CD4-positive, alpha-beta T cell treated with Interleukin-2 at 100 ng/mL for 4 hours (primary cell): ENCODE measurements around the gene CKAP2L.
"Not testable (repeated sequence)": the region's sequence is repeated elsewhere in the genome, so short reads cannot be mapped to it uniquely, and the experiment has no call there.

Experiments
- DNase-seq: peaks from one replicate; pipeline ENCODE4 v3.0.0-alpha.2; 2020; ENCODE audit warnings: low spot score

CKAP2L gene

DNA sequence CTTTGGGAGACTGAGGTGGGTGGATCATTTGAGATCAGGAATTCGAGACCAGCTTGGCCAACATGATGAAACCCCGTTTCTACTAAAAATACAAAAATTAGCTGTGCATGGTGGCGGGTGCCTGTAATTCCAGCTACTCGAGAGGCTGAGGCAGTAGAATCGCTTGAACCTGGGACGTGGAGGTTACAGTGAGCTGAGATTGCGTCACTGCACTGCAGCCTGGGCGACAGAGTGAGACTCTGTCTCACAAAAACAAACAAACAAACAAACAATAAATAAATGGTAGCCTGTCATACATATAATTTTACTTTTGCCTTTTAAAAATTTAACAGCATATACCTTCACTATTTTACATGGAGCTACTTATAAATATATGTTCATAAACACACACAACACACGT is 57.5 kb downstream of the CKAP2L start:
- not testable (repeated sequence) for DNase-seq

DNA sequence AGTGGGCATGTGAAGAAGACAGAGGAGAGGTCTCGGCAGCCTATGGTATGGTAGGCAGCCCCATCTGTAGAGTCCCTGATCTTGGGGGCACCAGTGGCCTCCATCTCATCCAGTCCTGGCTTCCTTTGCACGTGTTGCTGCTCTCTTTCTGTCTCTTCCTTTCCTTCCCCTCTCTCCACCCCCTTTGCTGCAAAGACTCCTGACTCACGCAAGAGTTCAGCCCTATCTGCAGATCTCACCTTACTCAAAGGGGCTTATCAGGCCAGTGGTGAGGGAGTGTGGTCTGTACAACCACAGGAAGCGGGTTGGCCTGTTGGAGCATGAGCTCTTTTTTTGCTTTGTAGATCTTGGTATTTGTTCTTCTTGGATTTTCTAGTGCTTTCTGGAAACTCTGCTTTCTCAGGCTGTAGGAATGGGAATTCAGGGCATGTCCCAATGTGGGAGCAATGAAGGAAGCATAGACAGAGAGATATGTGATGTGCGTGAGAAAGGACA is 58.2 kb downstream of the CKAP2L start:
- peak; percentile 59 for DNase-seq

DNA sequence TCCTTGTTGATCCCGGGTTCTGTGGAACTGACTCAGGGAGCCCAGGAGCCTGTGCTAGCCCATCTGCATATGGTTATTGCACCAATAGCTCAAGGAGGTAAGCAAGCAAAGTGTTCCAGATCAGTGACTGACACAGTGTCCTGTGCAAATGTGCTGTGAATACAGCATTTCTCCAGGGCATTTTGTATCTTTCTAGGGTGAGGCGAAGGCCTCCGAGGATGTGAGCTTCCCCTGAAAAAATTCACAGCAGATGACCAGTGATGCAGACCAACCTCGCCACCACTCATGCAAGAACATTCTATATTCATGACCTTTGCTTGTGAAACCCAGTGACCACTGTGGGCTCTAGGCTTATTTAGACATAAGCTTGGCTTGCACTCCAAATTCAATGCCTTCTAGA is 58.8 kb downstream of the CKAP2L start:
- no peak for DNase-seq

DNA sequence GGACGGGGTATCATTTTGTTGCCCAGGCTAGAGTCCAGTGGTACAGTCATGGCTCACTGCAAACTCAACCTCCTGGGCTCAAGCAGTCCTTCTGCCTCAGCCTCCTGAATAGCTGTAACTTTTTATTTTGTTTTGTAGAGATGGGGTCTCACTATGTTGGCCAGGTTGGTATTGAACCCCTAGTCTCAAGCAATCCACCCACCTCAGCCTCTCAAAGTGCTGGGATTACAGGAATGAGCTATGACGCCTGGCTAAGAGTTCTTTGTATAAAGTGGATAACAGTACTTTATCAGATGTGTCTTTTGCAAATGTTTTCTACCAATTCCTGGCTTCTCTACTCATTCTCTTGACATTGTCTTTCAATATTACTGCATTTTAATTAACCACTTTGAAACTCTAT is 60.7 kb downstream of the CKAP2L start:
- DNase-seq: no peak

DNA sequence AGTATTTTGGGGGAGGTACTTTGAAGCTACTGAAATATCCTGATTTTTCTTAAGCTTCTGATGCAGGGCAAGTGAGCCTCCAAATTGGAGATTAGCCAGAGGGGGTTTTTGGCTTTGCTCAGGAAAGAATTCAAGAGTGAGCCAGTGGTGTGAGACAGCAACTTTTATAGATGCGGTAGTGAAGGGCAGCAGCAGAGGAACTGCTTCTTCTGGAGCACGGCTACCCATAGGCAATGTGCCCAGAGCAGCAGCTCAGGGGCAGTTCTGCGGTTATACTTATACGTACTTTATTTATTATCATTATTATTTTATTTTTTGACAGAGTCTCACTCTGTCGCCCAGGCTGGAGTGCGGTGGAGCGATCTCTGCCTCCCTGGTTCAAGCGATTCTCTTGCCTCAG is 63.4 kb downstream of the CKAP2L start:
- DNase-seq: no peak

DNA sequence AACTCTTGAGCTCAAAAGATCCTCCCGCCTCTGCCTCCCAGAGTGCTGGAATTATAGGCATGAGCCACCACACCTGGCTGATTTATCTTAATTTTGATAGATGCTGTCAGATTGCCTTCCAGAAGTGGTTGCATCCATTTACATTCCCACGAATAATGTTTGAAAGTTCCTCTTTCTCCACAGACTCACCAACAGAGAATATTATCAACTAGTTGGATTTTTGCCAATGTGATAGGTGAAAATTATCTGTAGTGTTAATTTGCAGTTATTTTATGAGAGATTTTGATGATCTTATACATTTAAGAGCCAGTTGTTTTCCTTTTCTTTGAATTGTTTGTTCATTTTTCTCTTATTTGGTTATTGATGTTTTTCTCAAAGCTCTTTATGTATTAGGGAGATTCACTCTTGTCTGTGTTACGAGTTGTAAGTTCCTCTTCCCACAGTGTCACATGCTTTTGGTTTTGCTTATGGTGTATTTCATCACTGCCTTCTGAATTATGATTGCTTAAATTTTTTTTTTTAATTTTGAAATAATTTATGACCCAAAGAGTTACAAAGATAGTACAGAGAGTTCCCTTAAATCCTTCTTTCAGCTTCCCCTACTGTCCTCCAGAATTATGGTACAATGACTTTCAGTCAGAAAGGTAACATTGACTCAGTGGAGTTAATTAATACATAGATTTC is 64.3 kb downstream of the CKAP2L start:
- DNase-seq: no peak

DNA sequence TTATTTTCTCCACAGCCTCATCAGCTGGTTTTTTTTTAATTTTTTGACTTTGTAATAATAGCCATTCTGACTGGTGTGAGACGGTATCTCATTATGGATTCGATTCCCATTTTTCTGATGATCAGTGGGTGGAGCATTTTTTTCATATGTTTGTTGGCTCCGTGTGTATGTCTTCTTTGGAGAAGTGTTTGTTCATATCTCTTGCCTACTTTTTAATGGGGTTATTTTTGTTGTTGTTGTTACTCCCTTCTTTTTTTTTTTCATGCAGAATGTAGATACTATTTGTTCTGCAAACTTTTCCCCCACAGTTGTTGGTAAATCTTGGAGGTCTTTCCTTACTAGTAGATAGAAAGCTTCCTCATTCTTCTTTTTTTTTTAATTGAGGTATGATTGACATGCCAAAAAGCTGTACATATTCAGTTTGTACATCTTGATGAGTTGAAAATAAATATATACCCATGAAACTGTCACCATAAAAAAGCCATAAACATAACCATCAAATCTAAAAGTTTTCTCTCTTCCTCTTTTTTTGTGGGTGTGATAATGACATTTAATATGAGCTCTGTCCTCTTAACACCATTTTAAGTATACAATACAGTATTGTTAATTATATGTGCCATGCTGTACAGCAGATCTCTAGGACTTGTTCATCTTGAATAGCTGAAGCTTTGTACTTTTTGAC is 65.4 kb downstream of the CKAP2L start:
- no peak for DNase-seq

DNA sequence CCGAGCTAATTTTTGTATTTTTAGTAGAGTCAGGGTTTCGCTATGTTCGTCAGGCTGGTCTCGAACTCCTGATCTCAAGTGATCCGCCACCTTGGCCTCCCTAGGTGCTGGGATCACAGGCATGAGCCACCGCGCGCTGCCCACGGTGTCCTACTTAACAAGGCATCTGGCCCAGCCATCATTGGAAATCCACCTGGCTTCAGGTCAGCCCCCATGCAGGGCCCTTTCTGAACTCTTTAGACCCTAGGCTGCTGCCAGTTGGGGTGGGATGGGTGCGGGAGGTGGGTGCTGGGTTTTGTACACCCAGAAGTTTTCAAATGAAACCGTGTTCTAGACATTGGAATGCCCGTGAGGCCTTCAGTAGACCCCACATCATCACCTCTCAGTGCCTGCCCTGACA is 70.2 kb downstream of the CKAP2L start:
- DNase-seq: no peak

DNA sequence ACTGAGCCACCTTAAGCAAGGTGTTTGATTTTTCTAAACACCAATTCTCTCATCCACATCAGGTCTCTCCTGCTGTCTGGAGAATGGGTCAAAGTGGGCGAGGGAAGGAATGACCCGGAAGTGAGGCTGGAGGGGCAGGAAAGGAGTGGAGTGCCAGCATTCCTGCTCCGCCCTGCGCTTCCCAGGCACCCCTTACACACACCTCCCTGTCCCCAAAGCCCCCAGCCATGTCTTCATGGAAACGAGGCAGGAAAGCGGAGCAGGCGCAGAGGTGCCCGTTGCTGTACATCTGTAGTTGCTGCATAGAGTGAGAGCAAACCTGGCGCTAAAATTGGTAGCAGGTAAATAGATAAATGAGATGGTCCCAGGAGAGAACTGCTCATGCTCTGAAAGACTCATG is 70.8 kb downstream of the CKAP2L start:
- DNase-seq: no peak

DNA sequence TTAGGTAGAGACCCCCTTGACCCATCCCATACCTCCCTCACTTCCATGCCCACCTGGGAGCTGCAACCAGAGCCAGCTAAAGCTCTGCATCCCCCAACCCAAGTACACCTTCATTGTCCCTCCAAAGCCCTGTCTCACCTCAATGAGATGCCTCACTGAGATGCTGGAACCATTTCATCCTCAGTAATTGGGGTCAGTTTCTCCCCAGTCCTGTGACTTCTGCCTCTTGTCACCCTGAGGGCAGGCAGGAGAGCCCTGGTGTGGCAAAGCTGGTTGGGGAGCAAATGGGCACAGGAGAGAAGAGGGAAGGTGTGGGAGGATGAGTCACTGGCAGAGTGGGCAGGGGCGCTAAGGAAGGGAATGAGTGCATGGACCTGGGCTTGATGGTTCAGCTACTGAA is 71.5 kb downstream of the CKAP2L start:
- DNase-seq: no peak

DNA sequence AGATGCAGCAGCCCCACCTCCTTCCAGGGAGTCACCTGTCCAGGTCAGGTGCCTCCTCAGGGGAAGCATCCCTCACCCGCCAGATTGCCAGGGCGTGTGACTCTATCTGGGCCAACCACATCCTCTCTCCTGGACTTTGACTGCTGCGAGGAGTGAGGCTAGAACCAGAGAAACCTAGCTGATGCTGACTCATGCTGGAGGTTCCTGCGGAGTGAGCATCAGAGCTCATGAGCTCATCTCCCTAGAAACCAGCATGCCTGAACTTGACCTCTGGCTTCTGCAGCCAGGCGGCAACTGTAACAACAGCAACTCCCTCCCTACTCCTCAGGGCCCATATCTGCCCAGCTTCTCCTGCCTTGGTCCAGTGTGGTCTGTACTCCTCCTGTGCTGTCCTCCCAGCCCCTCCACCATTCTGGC is 71.9 kb downstream of the CKAP2L start:
- DNase-seq: peak; percentile 73

DNA sequence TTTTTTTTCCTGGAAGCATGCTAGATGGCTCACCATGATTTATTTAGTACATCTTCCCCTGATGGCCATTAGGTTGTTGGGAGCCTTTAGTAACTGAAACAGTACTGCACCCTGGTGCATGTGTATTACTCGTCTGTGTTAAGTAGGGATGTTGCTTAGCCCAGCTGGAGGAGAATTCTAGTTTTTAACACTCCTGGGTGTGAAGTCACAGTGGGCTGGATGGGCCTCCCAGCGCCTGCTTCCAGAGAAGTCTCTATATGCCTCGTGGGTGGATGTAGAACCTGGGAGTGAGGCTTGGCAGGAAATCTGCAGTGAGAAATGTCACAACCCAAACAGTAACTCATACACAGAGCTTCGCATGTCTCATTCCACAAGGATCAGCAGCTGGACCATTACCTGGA is 72.5 kb downstream of the CKAP2L start:
- no peak for DNase-seq

DNA sequence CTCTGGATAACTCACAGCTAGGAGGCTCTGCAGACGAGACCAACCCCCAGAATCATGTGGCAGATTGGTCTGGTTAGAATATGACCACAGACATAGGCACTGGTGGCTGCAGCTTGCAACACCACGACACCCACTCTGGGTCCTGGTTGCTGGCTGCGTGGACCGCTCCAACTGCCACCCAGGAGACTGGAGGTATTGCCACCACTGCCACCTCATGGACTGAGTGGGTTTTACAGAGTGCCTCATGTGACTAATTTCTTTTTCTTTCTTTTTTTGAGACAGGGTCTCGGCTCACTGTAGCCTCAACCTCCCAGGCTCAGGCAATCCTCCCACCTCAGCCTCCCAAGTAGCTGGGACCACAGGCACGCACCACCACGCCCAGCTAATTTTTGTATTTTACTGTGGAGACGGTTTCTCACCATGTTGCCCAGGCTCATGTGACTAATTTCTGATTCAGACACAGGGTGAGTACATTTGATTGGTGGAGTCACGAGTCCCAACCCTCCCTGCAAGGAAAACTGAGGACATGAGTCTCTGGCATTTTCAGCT is 73.5 kb downstream of the CKAP2L start:
- peak; percentile 69 for DNase-seq

DNA sequence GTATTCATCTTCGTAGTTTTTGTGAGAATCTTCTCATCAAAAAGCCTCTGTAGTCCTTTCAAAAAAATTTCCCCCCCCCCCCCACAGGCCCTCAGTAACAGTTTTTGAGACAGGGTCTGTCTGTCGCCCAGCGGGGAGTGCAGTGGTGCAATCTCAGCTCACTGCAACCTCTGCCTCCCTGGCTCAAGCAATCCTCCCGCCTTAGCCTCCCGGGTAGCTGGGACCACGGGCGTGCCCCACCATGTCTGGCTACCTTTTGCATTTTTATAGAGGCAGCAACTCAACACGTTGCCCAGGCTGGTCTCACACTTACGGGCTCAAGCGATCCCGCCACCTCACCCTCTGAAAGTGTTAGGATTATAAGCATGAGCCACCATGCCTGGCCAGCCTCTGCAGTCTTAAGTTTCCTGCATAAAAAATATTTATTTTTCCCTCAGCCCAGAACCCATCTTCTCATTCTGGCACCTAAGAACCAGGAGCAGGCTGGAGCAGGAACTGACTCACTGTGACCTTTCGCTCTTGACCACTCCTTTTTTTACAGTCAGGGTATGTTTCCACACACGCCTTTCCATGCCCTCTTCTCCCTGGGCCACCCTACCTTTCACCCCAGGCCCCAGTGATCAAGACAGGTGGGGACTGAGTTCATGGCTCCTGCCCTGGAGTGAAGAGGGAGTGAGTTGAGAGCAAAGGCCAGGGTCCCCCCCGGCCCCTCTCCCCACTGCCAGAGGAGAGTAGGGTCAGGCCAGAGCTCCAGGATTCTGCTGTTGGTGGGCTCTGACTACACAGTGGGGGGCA is 76.1 kb downstream of the CKAP2L start:
- no peak for DNase-seq

DNA sequence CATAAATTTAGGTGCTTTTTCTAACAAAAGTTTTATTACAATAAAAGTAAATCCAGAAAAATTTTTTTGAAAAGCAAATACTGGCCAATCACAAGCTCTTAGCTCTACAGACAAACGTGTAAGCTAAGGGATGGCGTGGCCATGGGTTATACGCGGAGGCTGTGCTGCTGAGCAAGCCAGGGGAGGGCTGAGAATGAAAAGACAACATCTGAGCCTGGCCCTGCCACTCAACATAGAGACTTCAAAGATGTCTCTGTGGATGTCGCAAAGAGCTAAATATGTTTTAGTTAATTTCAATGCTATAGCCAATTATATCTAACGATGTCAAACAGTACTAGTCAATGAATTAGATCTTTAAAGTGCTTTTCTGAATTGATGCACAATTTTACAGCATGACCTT is 76.9 kb downstream of the CKAP2L start:
- no peak for DNase-seq
